GM12892 (cell line): ENCODE results near the gene SERPINB10.

Source experiments
- POLR2A ChIP-seq: IDR thresholded peaks from 2 replicates; pipeline ENCODE4 v1.6.1; 2011; ENCODE audit warnings: low read depth, low read length, control low read depth
- POLR2AphosphoS5 ChIP-seq: IDR thresholded peaks from 2 replicates; pipeline ENCODE4 v1.6.1; 2011; ENCODE audit warnings: low read depth, low read length, control low read depth

DNA sequence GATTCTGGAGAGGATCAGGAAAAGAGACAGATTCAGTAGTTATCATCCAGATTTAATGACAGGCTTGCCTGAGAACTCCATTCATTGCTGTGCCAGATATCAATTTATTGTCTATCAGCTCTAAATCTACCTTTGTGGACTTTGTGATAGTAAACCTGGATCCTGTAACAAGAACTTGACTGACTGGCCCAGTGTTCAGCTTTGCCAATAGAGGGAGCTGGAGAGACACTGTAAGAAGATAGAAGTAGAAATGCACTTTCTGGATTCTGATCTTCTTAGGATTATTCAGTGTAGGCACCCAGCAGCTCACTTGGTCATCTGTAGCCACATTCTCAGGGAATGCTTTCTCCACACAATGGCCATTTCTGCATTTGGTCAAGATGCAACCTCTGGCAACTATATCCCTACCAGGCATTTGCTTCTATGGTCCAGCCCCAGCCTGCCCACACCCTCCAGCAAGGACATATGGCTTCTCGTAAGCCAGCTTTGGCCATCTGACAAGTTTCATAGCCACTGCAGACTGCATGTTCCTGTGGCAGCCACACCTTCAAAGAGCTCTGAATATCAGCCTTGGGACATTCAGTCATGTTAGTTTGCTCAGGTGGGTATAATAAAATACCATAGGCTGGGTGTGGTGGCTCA, 56.0 kb downstream of the SERPINB10 start:
- TF ChIP-seq POLR2A (no peak), POLR2AphosphoS5 (no peak)
